Pancreas (tissue), 10 donors: ENCODE measurements around the gene SLC35G1. TPM values are rescaled to one million over a fixed set of nuclear protein-coding genes. Genes with fewer than 3 reads are reported as not detected.

Source experiments
- ATAC-seq, 4 donors: fragments of 200-7000 bp; cut with Tn5 transposase; one replicate each; pipeline versions ENCODE4 v1.8.0 to v1.9.1; 2020; ENCODE audit warnings: mild to moderate bottlenecking in 4 of 4, moderate library complexity in 4 of 4
- DNase-seq, 6 donors: peaks; one replicate each; pipeline ENCODE4 v3.0.0-alpha.2; 2020
- FAIRE-seq: peaks from 2 replicates; lab custom pipeline; 2012; peaks lifted over from hg19 to GRCh38; lab: Jason Lieb, UNC
- H3K27ac ChIP-seq, 4 donors: fragments of 200-600 bp; sonication (generic); 1 replicate in 3 of 4; 2 replicates in 1 of 4; pipeline versions ENCODE4 v1.5.0 to v1.8.0; 2020
- H3K27me3 ChIP-seq, 4 donors: fragments of 200-600 bp; one replicate each; pipeline ENCODE4 v1.8.0; 2021
- H3K36me3 ChIP-seq, 3 donors: fragments of 200-600 bp; sonication (generic) in 1 of 3; one replicate each; pipeline versions ENCODE4 v1.5.0 to v1.8.0; 2020 to 2021
- H3K4me1 ChIP-seq, 3 donors: fragments of 200-600 bp; one replicate each; pipeline ENCODE4 v1.8.0; 2021
- H3K4me3 ChIP-seq, 4 donors: fragments of 200-600 bp; sonication (generic) in 2 of 4; one replicate each; pipeline versions ENCODE4 v1.5.0 to v1.8.0; 2020 to 2021
- H3K9me3 ChIP-seq, 4 donors: fragments of 200-600 bp; one replicate each; pipeline ENCODE4 v1.8.0; 2021
- CTCF ChIP-seq, 4 donors: fragments of 200-600 bp; sonication (generic) in 3 of 4; IDR thresholded peaks; one replicate each; pipeline versions ENCODE4 v1.5.0 to v1.8.0; 2021; ENCODE audit warnings: antibody characterized with exemption in 4 of 4
- WGBS, 2 donors: extraction: QIAGEN DNeasy Blood & Tissue Kit; methylation state at CpG; one replicate each; pipeline ENCODE4 v1.1.7; 2013; 5-methylcytosine and 5-hydroxymethylcytosine counted together
- intact Hi-C, 3 donors: fragments of 100-400 bp; cut with DNase I; formaldehyde crosslinking; loops; one replicate each; pipeline versions ENCODE4 v1.11.1 to v1.14.2; 2022
- polyA plus RNA-seq, 2 donors: library from polyadenylated mRNA; stranded (reverse); fragments of 200-250 nt; gene quantifications; one replicate each; pipeline ENCODE4 v1.2.3, GENCODE V29; 2013
- total RNA-seq, 6 donors: library from RNA; stranded (reverse); fragmentation: NEBNext Ultra II Directional in 4 of 6; extraction: Animal tissue kit (Norgen Biotek cat#: 25700) in 4 of 6; gene quantifications; one replicate each; pipeline versions ENCODE4 v1.2.1 to v1.2.4, GENCODE V29; 2021 to 2023
- donor health status: healthy with polysubstance abuse.
- donor health status: DM: no; HTN: no; CAD: no; lungs with moderate emphysema.
- donor health status: DM: no; HTN: no; CAD: no.
- donor health status: control.
- donor health status: control.
- donor health status: Bipolar disorder and iron deficiency.
- donor health status: DM: yes; HTN: yes; CAD: no.
- donor health status: DM: no; HTN: no; CAD: no.
- donor health status: DM: no; HTN: no; CAD: no.
- donor health status: DM: yes; HTN: yes; CAD: no.

Gene SLC35G1
- total and polyA plus RNA-seq, 8 donors, result 1.4 to 11.0 (median 4.9) TPM

- Histone ChIP-seq H3K27me3 (no peaks in the 10 kb centered on the region), H3K36me3 (no peaks in the 10 kb centered on the region), H3K4me1 (peaks cover 10 to 12% (median 11%) of the 10 kb centered on the region in 3 donors), H3K9me3 (no peaks in the 10 kb centered on the region), H3K27ac (no peak overlapping the region), H3K4me3 (no peak overlapping the region)
- ATAC-seq (no peak), FAIRE-seq (no peak), DNase-seq (no peak)
- no peak for TF ChIP-seq CTCF (IDR thresholded peaks at IDR 0.05)
- intact Hi-C loops, result no loop called here
- 92% methylated on average over 2 of the region's 2 CpGs for WGBS, 2 donors
Observed at GRCh38 chr10:93899109-93899508, 5.3 kb downstream of the SLC35G1 start.

- FAIRE-seq (no peak), DNase-seq (no peak), ATAC-seq (no peak)
- TF ChIP-seq CTCF (IDR thresholded peaks at IDR 0.05), result no peak
- H3K27ac ChIP-seq, result no peak overlapping the region
- WGBS, 2 donors, result 92 to 95% methylated on average over 2 of the region's 2 CpGs
- H3K9me3 ChIP-seq, result no peaks in the 10 kb centered on the region
- H3K4me3 ChIP-seq, result no peak overlapping the region
- H3K27me3 ChIP-seq, result no peaks in the 10 kb centered on the region
- no peaks in the 10 kb centered on the region for H3K36me3 ChIP-seq
- intact Hi-C loops, result no loop called here
- H3K4me1 ChIP-seq, result peaks cover 11 to 24% (median 22%) of the 10 kb centered on the region in 3 donors
Observed at GRCh38 chr10:93903051-93903450, 9.3 kb downstream of the SLC35G1 start.

GRCh38 chr10:93904901-93905300 is 11.1 kb downstream of the SLC35G1 start:
- DNase-seq, result peak in 5 of 6 donors; percentile 43 to 80 (median 64)
- Histone ChIP-seq H3K9me3 (no peaks in the 10 kb centered on the region), H3K36me3 (no peaks in the 10 kb centered on the region), H3K4me1 (peaks cover 11 to 24% (median 22%) of the 10 kb centered on the region in 3 donors), H3K27me3 (no peaks in the 10 kb centered on the region), H3K4me3 (no peak overlapping the region), H3K27ac (peak overlapping the region in 3 of 4 donors; percentile 21 to 51 (median 27))
- FAIRE-seq, result no peak
- WGBS, 2 donors, result 37 to 42% methylated on average over 5 of the region's 5 CpGs
- no peak for TF ChIP-seq CTCF (IDR thresholded peaks at IDR 0.05)
- intact Hi-C loops, result no loop called here
- peak; percentile 92 to 97 (median 94) for ATAC-seq

- Histone ChIP-seq H3K27me3 (no peaks in the 10 kb centered on the region), H3K4me3 (no peak overlapping the region), H3K27ac (no peak overlapping the region), H3K9me3 (no peaks in the 10 kb centered on the region), H3K4me1 (peaks cover 11 to 24% (median 23%) of the 10 kb centered on the region in 3 donors), H3K36me3 (no peaks in the 10 kb centered on the region)
- 94% methylated on average over 5 of the region's 5 CpGs for WGBS, 2 donors
- no peak for DNase-seq
- intact Hi-C loops, result no loop called here
- ATAC-seq, result no peak
- FAIRE-seq, result no peak
- TF ChIP-seq CTCF (IDR thresholded peaks at IDR 0.05), result no peak
Observed at GRCh38 chr10:93907059-93907458, 13.3 kb downstream of the SLC35G1 start.

GRCh38 chr10:93911866-93912265 is 18.1 kb downstream of the SLC35G1 start:
- 84 to 89% methylated on average over 6 of the region's 6 CpGs for WGBS, 2 donors

More at GRCh38 chr10:93911866-93912265, 18.1 kb downstream of the SLC35G1 start:
- Histone ChIP-seq H3K4me3 (no peak overlapping the region), H3K4me1 (peaks cover 0 to 7% (median 0%) of the 10 kb centered on the region in 3 donors), H3K9me3 (no peaks in the 10 kb centered on the region), H3K36me3 (no peaks in the 10 kb centered on the region), H3K27me3 (no peaks in the 10 kb centered on the region), H3K27ac (no peak overlapping the region)
- DNase-seq (no peak), FAIRE-seq (no peak), ATAC-seq (no peak)
- no peak for TF ChIP-seq CTCF (IDR thresholded peaks at IDR 0.05)
- intact Hi-C loops, result loop anchor here in 1 of 3 donors (10.0 kb wide), 1 partner anchor 413 kb away; no protein-coding TSS in a partner anchor
